Skeletal muscle tissue (tissue), 4 donors: ENCODE measurements around the gene RAB5IF. TPM values are rescaled to one million over a fixed set of nuclear protein-coding genes. Genes with fewer than 3 reads are reported as not detected.
A peak's percentile ranks its signal among the peaks of the same experiment; 100 is the strongest.

Experiments used
- H3K27ac ChIP-seq: one replicate; pipeline ENCODE4 v1.7.0; 2013; ENCODE audit warnings: mild to moderate bottlenecking, low read depth, low read length, inconsistent platforms
- H3K27me3 ChIP-seq, 3 donors: one replicate each; pipeline ENCODE4 v1.7.0; 2013; ENCODE audit warnings: low read length in 3 of 3; ENCODE audit not compliant: control insufficient read depth in 3 of 3, insufficient read depth in 3 of 3
- H3K36me3 ChIP-seq, 3 donors: one replicate each; pipeline ENCODE4 v1.7.0; 2013; ENCODE audit warnings: low read length in 3 of 3; ENCODE audit not compliant: control insufficient read depth in 3 of 3, insufficient read depth in 3 of 3
- H3K4me1 ChIP-seq, 3 donors: one replicate each; pipeline ENCODE4 v1.7.0; 2013; ENCODE audit warnings: low read length in 3 of 3, mild to moderate bottlenecking in 3 of 3; ENCODE audit not compliant: control insufficient read depth in 3 of 3, insufficient read depth in 3 of 3
- H3K4me3 ChIP-seq, 3 donors: one replicate each; pipeline ENCODE4 v1.7.0; 2013; ENCODE audit warnings: low read length in 3 of 3
- H3K9ac ChIP-seq, 3 donors: one replicate each; pipeline ENCODE4 v1.7.0; 2013; ENCODE audit warnings: low read length in 3 of 3, mild to moderate bottlenecking in 3 of 3, moderate library complexity in 2 of 3, low read depth in 1 of 3
- H3K9me3 ChIP-seq, 3 donors: one replicate each; pipeline ENCODE4 v1.7.0; 2013; ENCODE audit warnings: low read length in 3 of 3; ENCODE audit not compliant: control insufficient read depth in 3 of 3
- total RNA-seq: library from RNA; depleted of rRNA; stranded (reverse); fragments of >200 nt; gene quantifications from one replicate; pipeline ENCODE4 v1.2.3, GENCODE V29; 2014
- donor health status: Osteomylitis.

Gene RAB5IF
- total RNA-seq, 1 donor from 2014 or later: 47.5 TPM

DNA sequence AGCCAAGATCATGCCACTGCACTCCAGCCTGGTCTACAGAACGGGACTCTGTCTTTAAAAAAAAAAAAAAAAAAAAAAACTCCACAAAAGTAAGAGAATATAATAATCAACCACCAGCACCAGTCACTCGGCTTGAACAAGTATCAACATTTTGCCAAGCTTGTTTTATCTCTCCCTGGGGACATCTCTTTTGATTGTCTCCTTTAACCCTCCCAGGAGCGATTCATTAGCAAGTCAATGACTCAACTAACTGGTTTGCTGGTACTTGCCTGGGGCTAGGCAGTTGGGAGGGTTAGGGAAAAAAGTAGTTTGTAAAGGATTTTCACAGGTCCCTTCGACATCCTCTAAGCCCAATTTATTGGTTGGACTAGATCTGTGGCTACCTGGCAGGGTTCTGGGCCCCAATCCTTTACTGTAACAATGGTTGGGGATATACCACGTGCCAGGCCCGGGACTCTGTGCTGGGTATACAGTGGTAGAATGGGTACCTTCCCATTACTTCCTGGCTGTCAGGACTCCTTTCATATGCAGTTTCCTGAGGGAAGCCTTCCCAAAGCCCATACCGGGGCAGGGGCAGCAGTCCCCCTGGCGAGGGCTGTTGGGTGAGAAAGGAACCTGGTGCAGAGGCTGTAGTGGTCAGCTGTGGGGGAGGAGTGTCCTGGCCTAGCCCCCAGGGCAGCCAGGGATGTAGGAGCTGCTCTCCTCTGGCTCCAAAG is 20.0 kb upstream of the RAB5IF start:
- Histone ChIP-seq H3K9me3 (no peaks in the 10 kb centered on the region), H3K9ac (no peak overlapping the region), H3K4me1 (no peaks in the 10 kb centered on the region), H3K27ac (no peak overlapping the region), H3K27me3 (no peaks in the 10 kb centered on the region), H3K4me3 (no peak overlapping the region), H3K36me3 (peaks cover 0 to 9% (median 7%) of the 10 kb centered on the region in 3 donors)

DNA sequence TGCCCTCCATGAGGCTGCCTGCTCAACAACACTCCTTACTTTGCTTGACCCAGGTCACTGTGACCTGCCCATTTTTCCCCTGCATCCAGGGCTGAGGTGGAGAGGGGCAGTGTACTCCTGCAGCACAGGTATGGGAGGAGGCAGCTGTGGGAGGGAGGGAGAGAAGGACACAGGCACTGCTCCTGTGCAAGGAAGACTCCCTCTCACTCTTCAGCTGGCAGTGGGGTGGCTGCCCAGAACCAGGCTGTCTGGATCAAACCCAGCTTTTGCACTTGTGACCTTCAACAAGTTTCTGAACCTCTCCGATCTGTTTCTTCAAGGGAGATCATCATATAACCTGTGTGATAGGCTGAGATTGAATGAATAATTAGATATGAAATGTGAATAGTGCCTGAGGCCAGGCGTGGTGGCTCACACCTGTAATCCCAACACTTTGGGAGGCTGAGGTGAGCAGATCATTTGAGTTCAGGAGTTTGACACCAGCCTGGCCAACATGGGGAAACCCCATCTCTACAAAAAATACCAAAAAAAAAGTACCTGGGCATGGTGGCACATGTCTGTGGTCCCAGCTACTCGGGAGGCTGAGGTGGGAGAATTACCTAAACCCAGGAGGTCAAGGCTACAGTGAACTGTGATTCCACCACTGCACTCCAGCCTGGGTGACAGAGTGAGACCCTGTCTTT is 18.1 kb upstream of the RAB5IF start:
- Histone ChIP-seq H3K27ac (no peak overlapping the region), H3K9ac (no peak overlapping the region), H3K4me1 (peaks cover 0 to 2% (median 0%) of the 10 kb centered on the region in 3 donors), H3K36me3 (peaks cover 0 to 6% (median 5%) of the 10 kb centered on the region in 3 donors), H3K4me3 (no peak overlapping the region), H3K27me3 (no peaks in the 10 kb centered on the region), H3K9me3 (no peaks in the 10 kb centered on the region)

DNA sequence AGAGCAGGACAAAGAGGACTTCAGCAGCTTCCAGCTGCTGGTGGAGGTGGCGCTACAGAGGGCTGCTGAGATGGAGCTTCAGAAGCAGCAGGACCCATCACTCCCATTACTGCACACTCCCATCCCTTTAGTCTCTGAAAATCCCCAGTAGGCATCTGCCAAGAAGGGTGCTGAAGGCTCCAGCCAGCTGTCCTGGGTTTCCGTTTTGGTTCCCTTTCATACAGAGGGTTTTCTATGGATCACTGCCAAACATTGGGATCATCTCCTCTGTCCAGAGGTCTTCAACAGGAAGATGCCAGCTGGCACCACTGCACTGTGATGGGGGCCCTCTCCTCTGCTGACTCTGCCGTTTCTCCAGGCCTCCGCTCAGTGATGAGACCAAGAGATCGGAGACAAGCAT is 14.3 kb upstream of the RAB5IF start:
- Histone ChIP-seq H3K36me3 (peaks cover 0 to 3% (median 3%) of the 10 kb centered on the region in 3 donors), H3K4me3 (no peak overlapping the region), H3K27ac (no peak overlapping the region), H3K4me1 (peaks cover 0 to 3% (median 0%) of the 10 kb centered on the region in 3 donors), H3K27me3 (no peaks in the 10 kb centered on the region), H3K9ac (no peak overlapping the region), H3K9me3 (no peaks in the 10 kb centered on the region)

DNA sequence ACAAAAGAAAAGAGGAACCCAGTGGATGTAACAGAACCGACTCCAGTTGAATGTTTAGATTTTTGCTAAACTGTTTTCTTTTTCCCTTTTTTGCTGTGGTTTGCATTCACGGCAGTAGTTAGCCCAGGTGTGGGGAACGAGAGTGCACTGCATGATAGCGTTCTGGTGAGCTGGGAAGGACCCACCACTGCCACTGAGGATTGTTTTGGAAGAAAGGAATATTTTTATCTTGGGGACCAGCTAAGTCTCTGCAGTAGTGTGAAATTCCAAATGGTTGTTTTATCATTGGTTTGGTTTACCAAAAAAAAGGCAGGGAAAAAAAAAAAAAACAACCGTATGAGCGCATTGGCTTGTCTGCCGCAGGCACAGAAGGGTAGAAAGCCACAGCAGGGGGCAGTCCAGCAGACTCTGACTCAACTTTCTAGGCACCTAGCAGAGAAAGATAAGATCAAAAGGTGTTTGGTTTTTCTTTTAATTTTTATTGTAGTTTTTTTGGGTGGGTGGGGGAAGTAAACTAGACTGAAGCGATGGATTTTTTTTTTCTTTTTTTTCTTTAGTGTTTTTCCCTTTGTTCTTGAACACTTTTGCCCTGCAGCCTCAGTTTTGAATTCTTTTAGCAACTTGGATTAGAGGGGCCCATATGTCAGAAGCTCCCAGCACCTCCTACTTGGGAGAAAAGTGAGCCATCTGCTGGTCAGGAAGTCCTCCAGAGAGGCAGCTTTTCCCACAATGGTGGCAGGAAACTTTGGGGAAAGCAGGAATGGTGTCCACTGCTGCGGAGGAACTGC is 13.5 kb upstream of the RAB5IF start:
- no peak overlapping the region for H3K9ac ChIP-seq
- H3K27ac ChIP-seq: no peak overlapping the region
- H3K4me1 ChIP-seq: peaks cover 0 to 3% (median 0%) of the 10 kb centered on the region in 3 donors
- no peak overlapping the region for H3K4me3 ChIP-seq
- H3K27me3 ChIP-seq: no peaks in the 10 kb centered on the region
- no peaks in the 10 kb centered on the region for H3K9me3 ChIP-seq
- peaks cover 0 to 3% (median 0%) of the 10 kb centered on the region in 3 donors for H3K36me3 ChIP-seq

DNA sequence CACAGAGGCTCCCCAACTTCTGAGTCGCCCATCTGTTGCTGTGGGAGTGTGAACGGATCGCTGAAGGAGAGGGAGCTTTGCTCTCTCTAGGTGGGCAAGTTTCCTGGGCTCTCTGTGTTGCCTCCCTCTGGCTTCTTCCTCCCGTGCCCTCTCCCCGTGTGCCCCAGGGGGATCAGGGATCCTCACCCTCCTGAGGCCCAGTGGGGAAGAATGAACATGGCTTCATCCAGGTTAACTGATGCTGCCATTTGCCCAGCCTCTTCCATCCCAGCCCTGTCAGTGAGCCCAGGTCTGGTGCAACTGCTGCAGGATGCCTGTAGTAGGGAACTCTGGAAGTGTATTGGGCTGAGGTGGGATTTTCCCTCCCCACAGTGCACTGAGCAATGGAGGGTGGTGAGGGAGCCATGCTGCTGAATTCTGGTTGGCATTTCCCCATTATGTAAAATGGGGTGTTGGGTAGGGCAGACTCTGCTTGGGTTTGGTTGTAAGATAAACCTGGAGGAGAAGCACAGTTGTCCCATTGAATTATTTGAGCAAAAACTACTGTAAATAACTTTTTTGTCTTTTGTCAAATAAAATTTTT is 12.1 kb upstream of the RAB5IF start:
- no peak overlapping the region for H3K9ac ChIP-seq
- no peaks in the 10 kb centered on the region for H3K27me3 ChIP-seq
- no peaks in the 10 kb centered on the region for H3K9me3 ChIP-seq
- no peak overlapping the region for H3K27ac ChIP-seq
- peaks cover 0 to 3% (median 0%) of the 10 kb centered on the region in 3 donors for H3K36me3 ChIP-seq
- H3K4me1 ChIP-seq: peaks cover 0 to 3% (median 0%) of the 10 kb centered on the region in 3 donors
- H3K4me3 ChIP-seq: no peak overlapping the region

DNA sequence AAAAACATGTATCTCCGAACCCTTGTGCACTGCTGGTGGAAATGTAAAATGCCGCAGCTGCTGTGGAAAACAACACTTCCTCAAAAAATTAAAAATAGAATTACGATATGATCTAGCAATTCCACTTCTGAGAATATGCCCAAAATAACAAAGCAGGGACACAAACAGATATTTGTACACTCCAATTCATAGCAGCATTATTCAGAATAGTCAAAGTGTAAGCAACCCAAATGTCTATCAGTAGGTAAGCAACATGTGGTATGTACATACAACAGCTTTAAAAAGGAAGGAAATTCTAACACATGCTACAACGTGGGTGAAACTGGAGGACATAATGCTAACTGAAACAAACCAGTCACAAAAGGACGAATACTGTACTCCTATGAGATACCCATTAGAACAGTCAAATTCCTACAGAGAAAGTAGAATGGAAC is 5.7 kb upstream of the RAB5IF start:
- Histone ChIP-seq H3K4me1 (peaks cover 2 to 4% (median 2%) of the 10 kb centered on the region in 3 donors), H3K9me3 (no peaks in the 10 kb centered on the region), H3K9ac (no peak overlapping the region), H3K4me3 (no peak overlapping the region), H3K27me3 (no peaks in the 10 kb centered on the region), H3K36me3 (no peaks in the 10 kb centered on the region), H3K27ac (no peak overlapping the region)

DNA sequence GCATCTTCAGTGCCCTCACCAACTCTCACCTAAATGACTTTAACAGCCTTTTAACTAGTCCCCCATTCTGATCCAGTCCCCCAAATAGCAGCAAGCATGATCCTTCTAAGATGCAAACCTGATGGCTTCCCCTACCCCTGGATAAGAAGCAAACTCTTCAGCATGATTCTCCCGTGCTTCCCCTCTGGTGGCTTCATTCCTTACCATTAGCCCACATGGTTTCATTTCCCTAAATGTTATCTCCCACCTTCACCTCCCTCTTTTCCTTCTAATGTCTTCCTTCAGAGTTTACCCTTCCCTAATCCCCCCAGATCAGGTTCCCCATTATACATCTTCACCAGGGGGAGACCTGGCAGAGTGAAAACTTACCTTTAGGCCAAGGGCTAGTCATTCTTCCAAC is 4.0 kb upstream of the RAB5IF start:
- Histone ChIP-seq H3K4me1 (peaks cover 8 to 12% (median 10%) of the 10 kb centered on the region in 3 donors), H3K27ac (no peak overlapping the region), H3K27me3 (no peaks in the 10 kb centered on the region), H3K9ac (no peak overlapping the region), H3K9me3 (no peaks in the 10 kb centered on the region), H3K36me3 (peaks cover 0 to 2% (median 0%) of the 10 kb centered on the region in 3 donors), H3K4me3 (no peak overlapping the region)

DNA sequence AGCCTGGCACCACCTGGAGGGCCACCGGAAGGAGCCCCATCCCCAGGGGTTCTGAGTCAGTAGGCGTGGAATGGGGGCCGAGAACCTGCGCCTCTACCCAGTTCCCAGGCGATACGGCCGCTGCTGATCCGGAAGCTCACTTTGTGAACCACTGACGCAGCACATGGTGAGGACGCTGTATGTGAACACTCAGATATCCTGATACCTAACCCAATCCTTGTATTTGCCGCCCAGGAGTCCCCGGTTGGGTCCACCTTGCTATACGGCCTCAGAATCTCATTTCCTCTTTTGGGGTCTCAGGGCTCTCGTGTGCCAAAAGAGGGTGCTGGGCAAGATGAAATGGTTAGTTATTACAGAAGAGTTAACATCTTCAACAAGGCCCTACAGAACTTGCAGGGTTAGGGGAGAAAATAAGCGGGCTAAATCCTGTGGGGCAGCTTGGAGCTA is 604 bp upstream of the RAB5IF start:
- Histone ChIP-seq H3K9me3 (no peaks in the 10 kb centered on the region), H3K4me1 (peaks cover 18 to 22% (median 21%) of the 10 kb centered on the region in 3 donors), H3K27ac (peak overlapping the region; percentile 93), H3K27me3 (no peaks in the 10 kb centered on the region), H3K36me3 (peaks cover 14 to 19% (median 19%) of the 10 kb centered on the region in 3 donors), H3K4me3 (peak overlapping the region; percentile 76 to 86 (median 77)), H3K9ac (peak overlapping the region; percentile 81 to 92 (median 87))

DNA sequence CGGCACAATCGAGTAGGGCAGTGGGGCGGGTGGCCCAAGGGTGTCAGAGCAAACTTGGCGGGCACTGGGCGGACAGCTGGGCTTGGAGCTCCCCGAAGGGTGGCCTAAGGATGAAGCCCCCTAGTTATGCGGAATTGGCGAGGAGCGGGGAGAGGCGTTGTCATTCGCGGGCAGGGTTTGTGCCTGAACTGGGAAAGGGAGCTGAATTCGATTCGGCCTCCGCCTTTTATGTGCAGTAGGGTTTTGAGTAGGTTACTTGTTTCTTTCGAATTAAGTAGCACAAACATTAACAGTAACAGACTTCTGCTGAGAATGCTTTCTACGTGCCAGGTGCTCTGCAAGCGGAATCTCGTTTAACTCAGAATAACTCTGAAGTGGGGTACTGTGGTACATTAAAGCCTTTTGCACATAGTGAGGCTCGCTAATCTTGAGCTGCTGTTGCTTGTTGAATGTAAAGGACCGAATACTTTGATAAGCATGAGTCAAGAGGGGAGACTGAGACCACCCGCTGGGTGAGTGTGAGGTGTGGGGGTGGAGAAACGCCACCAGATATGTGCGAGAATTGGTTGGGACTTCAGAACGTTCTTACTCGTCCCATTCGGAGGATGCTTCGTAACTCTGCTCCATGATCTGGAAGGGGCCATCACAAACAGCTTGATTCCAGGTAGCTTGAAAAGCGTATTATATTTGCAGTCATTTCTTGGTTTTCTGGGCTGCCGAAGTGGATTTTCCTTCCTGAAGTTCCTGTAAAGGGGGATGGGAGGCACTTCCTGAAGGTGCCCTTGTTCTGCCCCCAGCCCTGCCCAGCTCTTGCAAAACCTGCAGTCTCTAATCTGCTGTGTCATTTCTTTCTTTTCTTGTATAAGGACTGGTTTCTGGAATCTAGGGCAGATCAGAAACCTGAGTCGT is 833 bp downstream of the RAB5IF start:
- peak overlapping the region; percentile 79 to 96 (median 96) for H3K9ac ChIP-seq
- no peaks in the 10 kb centered on the region for H3K9me3 ChIP-seq
- H3K27me3 ChIP-seq: no peaks in the 10 kb centered on the region
- peaks cover 18 to 22% (median 21%) of the 10 kb centered on the region in 3 donors for H3K4me1 ChIP-seq
- peak overlapping the region; percentile 93 for H3K27ac ChIP-seq
- peaks cover 19 to 29% (median 26%) of the 10 kb centered on the region in 3 donors for H3K36me3 ChIP-seq
- H3K4me3 ChIP-seq: peak overlapping the region; percentile 84 to 93 (median 92)
